HFFc6 (cell line): ENCODE data around the gene RAPSN. TPM values are rescaled to one million over a fixed set of nuclear protein-coding genes. Genes with fewer than 3 reads are reported as not detected.

Experiments
- DNase-seq: peaks from one replicate; pipeline ENCODE4 v3.0.0-alpha.2; 2018
- H3K27ac Mint-ChIP-seq: 2 replicates; pipeline ENCODE4 v1.8.0; 2020; ENCODE audit warnings: mild to moderate bottlenecking, mixed read lengths
- H3K27me3 Mint-ChIP-seq: 2 replicates; pipeline ENCODE4 v1.8.0; 2021; ENCODE audit warnings: mild to moderate bottlenecking, moderate library complexity, mixed read lengths; ENCODE audit not compliant: insufficient read depth
- H3K36me3 Mint-ChIP-seq: 2 replicates; pipeline ENCODE4 v1.8.0; 2021; ENCODE audit warnings: low read depth, mixed read lengths
- H3K4me1 Mint-ChIP-seq: 2 replicates; pipeline ENCODE4 v1.8.0; 2020; ENCODE audit warnings: low read depth, mixed read lengths
- H3K4me3 Mint-ChIP-seq: 2 replicates; pipeline ENCODE4 v1.8.0; 2020; ENCODE audit warnings: mild to moderate bottlenecking, moderate library complexity, mixed read lengths
- H3K9me3 Mint-ChIP-seq: 2 replicates; pipeline ENCODE4 v1.8.0; 2020; ENCODE audit warnings: mild to moderate bottlenecking, mixed read lengths
- CTCF ChIP-seq: fragments of 200-600 bp; sonication (generic); IDR thresholded peaks from 2 replicates; pipeline ENCODE4 v1.5.0; 2021; ENCODE audit warnings: antibody characterized with exemption, mild to moderate bottlenecking
- microRNA-seq: library from miRNA; unstranded; fragments of <30 nt; microRNA quantifications from one replicate; pipeline ENCODE4, GENCODE V29; 2019
- total RNA-seq, 6 experiments: library from RNA; stranded (reverse); fragmentation: NEBNext Ultra II Directional; extraction: Animal tissue kit (Norgen Biotek cat#: 25700); gene quantifications; 2 replicates in 1 of 6; 3 replicates in 5 of 6; pipeline ENCODE4 v1.2.3, GENCODE V29; 2021

Gene RAPSN
- total RNA-seq, 6 experiments from 2014 or later, result 0.22 TPM; not detected in 5

DNA sequence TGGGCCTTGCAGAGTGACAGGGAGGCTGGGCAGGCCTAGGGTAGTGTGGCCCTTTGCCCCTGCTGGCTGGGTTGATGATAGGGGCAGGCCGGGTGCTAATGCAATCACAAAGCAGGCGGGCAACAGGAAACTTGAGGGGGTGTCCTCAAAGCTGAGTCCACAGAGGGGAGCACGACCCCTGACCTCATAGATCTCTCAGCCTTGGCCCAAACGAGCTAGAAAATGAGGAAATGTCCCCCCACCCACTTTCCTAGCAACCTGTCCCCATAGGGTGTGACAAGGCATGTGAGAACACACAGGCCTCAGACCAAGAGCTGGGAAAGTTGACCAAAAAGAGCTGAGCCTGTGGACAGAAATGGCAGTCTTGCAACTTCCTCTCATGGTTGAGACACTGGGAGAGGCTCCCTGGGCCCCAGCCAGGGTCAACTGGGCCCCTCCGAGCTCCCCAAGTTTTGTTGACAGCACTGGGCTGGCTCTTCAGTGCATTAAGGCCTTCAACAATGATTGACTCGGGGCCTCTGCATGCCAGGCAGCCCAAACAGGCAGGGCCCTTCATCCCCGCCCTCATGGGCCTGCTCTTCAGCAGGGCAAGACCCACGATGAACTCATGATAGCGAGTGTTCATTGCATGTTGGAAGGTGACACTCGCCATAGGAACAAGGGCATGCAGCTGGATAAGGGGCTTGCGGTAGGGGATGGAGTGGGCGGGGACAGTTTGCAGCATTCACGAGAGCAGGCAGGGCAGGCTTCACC, 60.8 kb downstream of the RAPSN start:
- no peaks in the 10 kb centered on the region for H3K36me3 Mint-ChIP-seq
- peaks cover 2% of the 10 kb centered on the region for H3K27me3 Mint-ChIP-seq
- TF ChIP-seq CTCF, result no peak
- H3K9me3 Mint-ChIP-seq, result no peaks in the 10 kb centered on the region
- DNase-seq, result no peak
- peaks cover 5% of the 10 kb centered on the region; the same call in 1 of the 2 replicates for H3K4me1 Mint-ChIP-seq
- no peak overlapping the region for H3K4me3 Mint-ChIP-seq
- no peak overlapping the region for H3K27ac Mint-ChIP-seq

Small RNA genes within 50 kb of the gene (microRNA-seq; reads per million reads assigned to microRNA genes)
- not detected for gene MIR4487

Other genes with a start within 250 kb of the RAPSN start
- 10 to 100 TPM; 23.6 to 38.7 (median 33.7) TPM for gene DDB2, start 234.2 kb downstream of the RAPSN start, total RNA-seq
- gene ACP2, start 200.3 kb downstream of the RAPSN start, total RNA-seq, result 10 to 100 TPM; 33.4 to 37.4 (median 36.1) TPM
- 10 to 100 TPM in 2 of 6 experiments, 1 to 10 TPM in 4; 5.4 to 11.2 (median 9.2) TPM for gene NR1H3, start 191.1 kb downstream of the RAPSN start, total RNA-seq
- gene MADD, start 179.0 kb downstream of the RAPSN start, total RNA-seq, result 10 to 100 TPM; 22.4 to 30.5 (median 25.2) TPM
- gene MYBPC3, start 96.4 kb downstream of the RAPSN start, total RNA-seq, result not detected
- not detected for gene SPI1, start 70.6 kb downstream of the RAPSN start, total RNA-seq
- 100 to 1,000 TPM in 2 of 6 experiments, 10 to 100 TPM in 4; 78.2 to 126 (median 86.4) TPM for gene SLC39A13, start 40.5 kb downstream of the RAPSN start, total RNA-seq
- 100 to 1,000 TPM; 161 to 238 (median 220) TPM for gene PSMC3, start 22.7 kb downstream of the RAPSN start, total RNA-seq
- 100 to 1,000 TPM; 103 to 131 (median 120) TPM for gene CELF1, start 104.0 kb upstream of the RAPSN start, total RNA-seq
- gene PTPMT1, start 116.5 kb upstream of the RAPSN start, total RNA-seq, result 10 to 100 TPM; 51.8 to 64.2 (median 54.5) TPM
- 10 to 100 TPM; 15.9 to 19.4 (median 18.4) TPM for gene KBTBD4, start 129.8 kb upstream of the RAPSN start, total RNA-seq
- 100 to 1,000 TPM in 3 of 6 experiments, 10 to 100 TPM in 3; 97.0 to 105 (median 99.8) TPM for gene NDUFS3, start 129.9 kb upstream of the RAPSN start, total RNA-seq
- gene FAM180B, start 137.5 kb upstream of the RAPSN start, total RNA-seq, result not detected
- gene C1QTNF4, start 145.3 kb upstream of the RAPSN start, total RNA-seq, result not detected
- 100 to 1,000 TPM; 132 to 163 (median 143) TPM for gene MTCH2, start 193.4 kb upstream of the RAPSN start, total RNA-seq